SK-N-SH (cell line): ENCODE results near the gene ZKSCAN3. TPM values are rescaled to one million over a fixed set of nuclear protein-coding genes. Genes with fewer than 3 reads are reported as not detected.

ENCODE experiments used
- CTCF ChIA-PET: fragments of 300-600, 350-600 bp; formaldehyde crosslinking; extraction: SDS; loops from one replicate; lab custom pipeline; 2021; lab: Yijun Ruan, JAX
- POLR2A ChIA-PET: fragments of 350-600 bp; sonication (Branson Sonifier 250); formaldehyde crosslinking; extraction: SDS; loops from one replicate; lab custom pipeline; 2020; ENCODE audit warnings: antibody characterized with exemption, inconsistent platforms; lab: Yijun Ruan, JAX
- DNase-seq: peaks from one replicate; pipeline ENCODE4 v3.0.0; 2012
- H2AFZ ChIP-seq: fragments of 200-600 bp; sonication (generic); 2 replicates; pipeline ENCODE4 v1.8.1; 2016; ENCODE audit warnings: antibody characterized with exemption, mild to moderate bottlenecking, low read depth
- H3F3A ChIP-seq: fragments of 200-600 bp; sonication (generic); replicated peaks from 2 replicates; pipeline ENCODE3; 2016; ENCODE audit warnings: antibody characterized with exemption, mild to moderate bottlenecking; ENCODE audit not compliant: insufficient read depth
- H3K27ac ChIP-seq, 2 experiments: fragments of 200-500 bp in 1 of 2; fragments of 200-600 bp in 1 of 2; sonication (Bioruptor generic) in 1 of 2; sonication (generic), shearing (Covaris generic) in 1 of 2; 2 replicates each; pipeline versions ENCODE4 v1.5.1 to v1.6.1; 2014 to 2016; ENCODE audit warnings: low read depth in 2 of 2, inconsistent platforms in 1 of 2, low read length in 1 of 2, mild to moderate bottlenecking in 1 of 2, mixed read lengths in 1 of 2
- H3K27me3 ChIP-seq: fragments of 200-600 bp; sonication (generic), shearing (Covaris generic); 2 replicates; pipeline ENCODE4 v1.6.1; 2016; ENCODE audit warnings: mixed run types; ENCODE audit not compliant: insufficient read depth
- H3K36me3 ChIP-seq, 2 experiments: fragments of 200-500 bp in 1 of 2; fragments of 200-600 bp in 1 of 2; sonication (Bioruptor generic) in 1 of 2; sonication (generic) in 1 of 2; replicated peaks in 1 of 2; 2 replicates each; pipeline versions ENCODE3 to v1.5.1; 2014 to 2016; ENCODE audit warnings: low read length in 1 of 2, mild to moderate bottlenecking in 1 of 2; ENCODE audit not compliant: insufficient read depth in 2 of 2, control insufficient read depth in 1 of 2
- H3K4me1 ChIP-seq, 2 experiments: fragments of 200-500 bp in 1 of 2; fragments of 200-600 bp in 1 of 2; sonication (Bioruptor generic) in 1 of 2; sonication (generic), shearing (Covaris generic) in 1 of 2; 2 replicates each; pipeline versions ENCODE4 v1.5.1 to v1.6.1; 2014 to 2016; ENCODE audit warnings: low read depth in 1 of 2, low read length in 1 of 2, mixed run types in 1 of 2; ENCODE audit not compliant: insufficient read depth in 2 of 2, control insufficient read depth in 1 of 2
- H3K4me2 ChIP-seq: fragments of 200-600 bp; sonication (generic), shearing (Covaris generic); 2 replicates; pipeline ENCODE4 v1.6.1; 2017; ENCODE audit warnings: mixed run types
- H3K4me3 ChIP-seq, 2 experiments: fragments of 200-500 bp in 1 of 2; fragments of 200-600 bp in 1 of 2; sonication (Bioruptor generic) in 1 of 2; sonication (generic), shearing (Covaris generic) in 1 of 2; 2 replicates each; pipeline versions ENCODE4 v1.5.1 to v1.8.1; 2014 to 2016; ENCODE audit warnings: low read depth in 2 of 2, inconsistent platforms in 1 of 2, low read length in 1 of 2, mild to moderate bottlenecking in 1 of 2, mixed read lengths in 1 of 2, moderate library complexity in 1 of 2
- H3K79me2 ChIP-seq: fragments of 200-600 bp; sonication (generic); 2 replicates; pipeline ENCODE4 v1.8.1; 2017; ENCODE audit warnings: mild to moderate bottlenecking; ENCODE audit not compliant: insufficient read depth
- H3K9ac ChIP-seq: fragments of 200-600 bp; sonication (generic); 2 replicates; pipeline ENCODE4 v1.6.1; 2017; ENCODE audit warnings: mixed run types
- H3K9me2 ChIP-seq: fragments of 200-600 bp; sonication (generic); 2 replicates; pipeline ENCODE4 v1.6.1; 2017; ENCODE audit warnings: mixed run types
- H3K9me3 ChIP-seq: fragments of 200-600 bp; sonication (generic); 2 replicates; pipeline ENCODE4 v1.6.1; 2017; ENCODE audit warnings: mixed run types, mild to moderate bottlenecking, moderate library complexity
- H4K20me1 ChIP-seq: fragments of 200-600 bp; sonication (generic); 2 replicates; pipeline ENCODE4 v1.6.1; 2017; ENCODE audit warnings: mild to moderate bottlenecking, mixed run types; ENCODE audit not compliant: insufficient read depth
- CHD2 ChIP-seq: fragments of 150-350 bp; IDR thresholded peaks from 2 replicates; pipeline ENCODE4 v1.6.1; 2018; ENCODE audit warnings: low read length; ENCODE audit not compliant: partially characterized antibody
- ELF1 ChIP-seq: IDR thresholded peaks from 2 replicates; pipeline ENCODE4 v1.4.0; 2012
- FOSL2 ChIP-seq: IDR thresholded peaks from 2 replicates; pipeline ENCODE4 v1.4.0; 2012; ENCODE audit warnings: low read depth, mild to moderate bottlenecking, moderate library complexity, borderline replicate concordance
- FOXJ3 ChIP-seq: sonication (generic); formaldehyde crosslinking; IDR thresholded peaks from 2 replicates; pipeline ENCODE4 v1.5.1; 2020; ENCODE audit warnings: mild to moderate bottlenecking, missing genetic modification reagents
- FOXM1 ChIP-seq: IDR thresholded peaks from 2 replicates; pipeline ENCODE4 v1.4.0; 2012; ENCODE audit warnings: low read depth, mild to moderate bottlenecking
- GABPA ChIP-seq: IDR thresholded peaks from 2 replicates; pipeline ENCODE4 v1.4.0; 2012; ENCODE audit warnings: low read depth, mild to moderate bottlenecking
- GATA2 ChIP-seq: sonication (generic); formaldehyde crosslinking; IDR thresholded peaks from 2 replicates; pipeline ENCODE4 v1.5.0; 2020; ENCODE audit warnings: mild to moderate bottlenecking, missing genetic modification reagents
- JUND ChIP-seq: IDR thresholded peaks from 2 replicates; pipeline ENCODE4 v1.4.0; 2012
- MAX ChIP-seq: IDR thresholded peaks from 2 replicates; pipeline ENCODE4 v1.4.0; 2012; ENCODE audit warnings: low read depth
- MEF2A ChIP-seq: IDR thresholded peaks from 2 replicates; pipeline ENCODE4 v1.4.0; 2012; ENCODE audit warnings: low read depth, borderline replicate concordance
- MXI1 ChIP-seq: IDR thresholded peaks from 2 replicates; pipeline ENCODE4 v1.6.1; 2012; ENCODE audit warnings: mild to moderate bottlenecking, low read depth, low read length, improper control_type of control experiment
- NFIC ChIP-seq: IDR thresholded peaks from 2 replicates; pipeline ENCODE4 v1.4.0; 2012; ENCODE audit warnings: borderline replicate concordance
- NRF1 ChIP-seq: IDR thresholded peaks from 2 replicates; pipeline ENCODE4 v1.6.1; 2012; ENCODE audit warnings: low read depth, mild to moderate bottlenecking, low read length
- RFX5 ChIP-seq: IDR thresholded peaks from 2 replicates; pipeline ENCODE4 v1.6.1; 2012; ENCODE audit warnings: mild to moderate bottlenecking, improper control_type of control experiment, low read length
- RXRA ChIP-seq: IDR thresholded peaks from 2 replicates; pipeline ENCODE4 v1.4.0; 2012; ENCODE audit warnings: low read depth, mild to moderate bottlenecking, borderline replicate concordance
- SIN3A ChIP-seq: IDR thresholded peaks from 2 replicates; pipeline ENCODE4 v1.6.1; 2012; ENCODE audit warnings: low read depth, mild to moderate bottlenecking, low read length, moderate library complexity, borderline replicate concordance
- TAF1 ChIP-seq: IDR thresholded peaks from 2 replicates; pipeline ENCODE4 v1.6.1; 2012; ENCODE audit warnings: low read depth, mild to moderate bottlenecking, low read length, moderate library complexity, borderline replicate concordance
- TCF12 ChIP-seq: IDR thresholded peaks from 2 replicates; pipeline ENCODE4 v1.4.0; 2012
- USF1 ChIP-seq: IDR thresholded peaks from 2 replicates; pipeline ENCODE4 v1.4.0; 2012; ENCODE audit warnings: low read depth, borderline replicate concordance
- YY1 ChIP-seq: IDR thresholded peaks from 2 replicates; pipeline ENCODE4 v1.4.0; 2012; ENCODE audit warnings: low read depth, mild to moderate bottlenecking
- ZBTB33 ChIP-seq: IDR thresholded peaks from 2 replicates; pipeline ENCODE4 v1.4.0; 2012; ENCODE audit warnings: low read depth, borderline replicate concordance
- WGBS: methylation state at CpG from one replicate; pipeline ENCODE4 v1.1.6; 2017; ENCODE audit warnings: low lambda C conversion rate; 5-methylcytosine and 5-hydroxymethylcytosine counted together
- polyA plus RNA-seq, 3 experiments: library from polyadenylated mRNA; depleted of rRNA; stranded (reverse); fragments of >200 nt; gene quantifications; 2 replicates each; pipeline ENCODE4 v1.2.3, GENCODE V29; 2012
- TF ChIP-seq, protein P1 (sequence below): IDR thresholded peaks from 2 replicates; pipeline ENCODE4 v1.6.1; 2012; ENCODE audit warnings: mild to moderate bottlenecking, low read depth, low read length, moderate library complexity
- TF ChIP-seq, protein P2 (sequence below): fragments of 200-600 bp; sonication (generic); IDR thresholded peaks from 2 replicates; pipeline ENCODE4 v1.6.1; 2017; ENCODE audit warnings: antibody characterized with exemption, mild to moderate bottlenecking, moderate library complexity
- TF ChIP-seq, protein P3 (sequence below): IDR thresholded peaks from 2 replicates; pipeline ENCODE4; 2012

ZKSCAN3 gene
- polyA plus RNA-seq, 1 of the 3 experiments (the other 2 are of a cell fraction): 2.6 TPM

GRCh38 chr6:28335564-28336283, 14.0 kb upstream of the ZKSCAN3 start, which contains the start of gene ZSCAN31:
TSS of gene ZSCAN31 (minus strand) at chr6:28336148. CDS start at chr6:28329683, 6,465 bp downstream.
- WGBS: 1% methylated on average over 33 of the region's 35 CpGs
- DNase-seq: peak; percentile 81
- CTCF ChIA-PET: interaction anchor here (0.6 to 5.0 kb wide), 3 partner anchors 20 to 59 kb away, joined by 3 to 29 read pairs (median 3); partner anchors contain the start of gene PGBD1
- TF ChIP-seq TAF1 (peak; percentile 68), ZBTB33 (no peak), RFX5 (peak; percentile 87), ELF1 (no peak), MEF2A (no peak), RXRA (no peak), FOSL2 (peak; percentile 77), SIN3A (no peak), NRF1 (peak; percentile 72), TCF12 (peak; percentile 3; the same call in 1 of the 2 replicates), NFIC (peak; percentile 54; the same call in 1 of the 2 replicates), MAX (peak; percentile 29), CHD2 (peak; percentile 26), GABPA (peak; percentile 63), FOXM1 (no peak), USF1 (no peak), GATA2 (CRISPR knock-in tag) (0 out of 2 replicates have a peak, but pooled peaks have one; percentile 18), MXI1 (0 out of 2 replicates have a peak, but pooled peaks have one; percentile 16), FOXJ3 (no peak), YY1 (peak; percentile 26; the same call in 1 of the 2 replicates), JUND (peak; percentile 70)
- TF ChIP-seq, protein P1, sequence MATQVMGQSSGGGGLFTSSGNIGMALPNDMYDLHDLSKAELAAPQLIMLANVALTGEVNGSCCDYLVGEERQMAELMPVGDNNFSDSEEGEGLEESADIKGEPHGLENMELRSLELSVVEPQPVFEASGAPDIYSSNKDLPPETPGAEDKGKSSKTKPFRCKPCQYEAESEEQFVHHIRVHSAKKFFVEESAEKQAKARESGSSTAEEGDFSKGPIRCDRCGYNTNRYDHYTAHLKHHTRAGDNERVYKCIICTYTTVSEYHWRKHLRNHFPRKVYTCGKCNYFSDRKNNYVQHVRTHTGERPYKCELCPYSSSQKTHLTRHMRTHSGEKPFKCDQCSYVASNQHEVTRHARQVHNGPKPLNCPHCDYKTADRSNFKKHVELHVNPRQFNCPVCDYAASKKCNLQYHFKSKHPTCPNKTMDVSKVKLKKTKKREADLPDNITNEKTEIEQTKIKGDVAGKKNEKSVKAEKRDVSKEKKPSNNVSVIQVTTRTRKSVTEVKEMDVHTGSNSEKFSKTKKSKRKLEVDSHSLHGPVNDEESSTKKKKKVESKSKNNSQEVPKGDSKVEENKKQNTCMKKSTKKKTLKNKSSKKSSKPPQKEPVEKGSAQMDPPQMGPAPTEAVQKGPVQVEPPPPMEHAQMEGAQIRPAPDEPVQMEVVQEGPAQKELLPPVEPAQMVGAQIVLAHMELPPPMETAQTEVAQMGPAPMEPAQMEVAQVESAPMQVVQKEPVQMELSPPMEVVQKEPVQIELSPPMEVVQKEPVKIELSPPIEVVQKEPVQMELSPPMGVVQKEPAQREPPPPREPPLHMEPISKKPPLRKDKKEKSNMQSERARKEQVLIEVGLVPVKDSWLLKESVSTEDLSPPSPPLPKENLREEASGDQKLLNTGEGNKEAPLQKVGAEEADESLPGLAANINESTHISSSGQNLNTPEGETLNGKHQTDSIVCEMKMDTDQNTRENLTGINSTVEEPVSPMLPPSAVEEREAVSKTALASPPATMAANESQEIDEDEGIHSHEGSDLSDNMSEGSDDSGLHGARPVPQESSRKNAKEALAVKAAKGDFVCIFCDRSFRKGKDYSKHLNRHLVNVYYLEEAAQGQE: no peak
- TF ChIP-seq, protein P2, sequence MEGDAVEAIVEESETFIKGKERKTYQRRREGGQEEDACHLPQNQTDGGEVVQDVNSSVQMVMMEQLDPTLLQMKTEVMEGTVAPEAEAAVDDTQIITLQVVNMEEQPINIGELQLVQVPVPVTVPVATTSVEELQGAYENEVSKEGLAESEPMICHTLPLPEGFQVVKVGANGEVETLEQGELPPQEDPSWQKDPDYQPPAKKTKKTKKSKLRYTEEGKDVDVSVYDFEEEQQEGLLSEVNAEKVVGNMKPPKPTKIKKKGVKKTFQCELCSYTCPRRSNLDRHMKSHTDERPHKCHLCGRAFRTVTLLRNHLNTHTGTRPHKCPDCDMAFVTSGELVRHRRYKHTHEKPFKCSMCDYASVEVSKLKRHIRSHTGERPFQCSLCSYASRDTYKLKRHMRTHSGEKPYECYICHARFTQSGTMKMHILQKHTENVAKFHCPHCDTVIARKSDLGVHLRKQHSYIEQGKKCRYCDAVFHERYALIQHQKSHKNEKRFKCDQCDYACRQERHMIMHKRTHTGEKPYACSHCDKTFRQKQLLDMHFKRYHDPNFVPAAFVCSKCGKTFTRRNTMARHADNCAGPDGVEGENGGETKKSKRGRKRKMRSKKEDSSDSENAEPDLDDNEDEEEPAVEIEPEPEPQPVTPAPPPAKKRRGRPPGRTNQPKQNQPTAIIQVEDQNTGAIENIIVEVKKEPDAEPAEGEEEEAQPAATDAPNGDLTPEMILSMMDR: no peak
- TF ChIP-seq, protein P3, sequence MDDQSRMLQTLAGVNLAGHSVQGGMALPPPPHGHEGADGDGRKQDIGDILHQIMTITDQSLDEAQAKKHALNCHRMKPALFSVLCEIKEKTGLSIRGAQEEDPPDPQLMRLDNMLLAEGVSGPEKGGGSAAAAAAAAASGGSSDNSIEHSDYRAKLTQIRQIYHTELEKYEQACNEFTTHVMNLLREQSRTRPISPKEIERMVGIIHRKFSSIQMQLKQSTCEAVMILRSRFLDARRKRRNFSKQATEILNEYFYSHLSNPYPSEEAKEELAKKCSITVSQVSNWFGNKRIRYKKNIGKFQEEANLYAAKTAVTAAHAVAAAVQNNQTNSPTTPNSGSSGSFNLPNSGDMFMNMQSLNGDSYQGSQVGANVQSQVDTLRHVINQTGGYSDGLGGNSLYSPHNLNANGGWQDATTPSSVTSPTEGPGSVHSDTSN: peak; percentile 27

More at GRCh38 chr6:28335564-28336283, 14.0 kb upstream of the ZKSCAN3 start, which contains the start of gene ZSCAN31:
- Histone ChIP-seq H3K4me1 (peaks cover 0 to 7% of the 10 kb centered on the region in 2 experiments; a peak in 2 of 4 replicates), H4K20me1 (no peaks in the 10 kb centered on the region), H3K4me3 (peak within 1 kb of the TSS; percentile 74 to 93), H3K9me3 (no peaks in the 10 kb centered on the region), H3K27me3 (no peaks in the 10 kb centered on the region), H3K9me2 (no peaks in the 10 kb centered on the region), H3K4me2 (peak within 1 kb of the TSS; percentile 87), H2AFZ (peak within 1 kb of the TSS; percentile 84), H3K36me3 (no peaks in the 10 kb centered on the region), H3K79me2 (no peaks in the 10 kb centered on the region), H3K9ac (peak within 1 kb of the TSS; percentile 70; the same call in 1 of the 2 replicates), H3F3A (peaks cover 11% of the 10 kb centered on the region), H3K27ac (peak within 1 kb of the TSS; percentile 92 to 99)
- POLR2A ChIA-PET: interaction anchor here (0.6 to 3.2 kb wide), 18 partner anchors 9 to 528 kb away, joined by 3 to 14 read pairs (median 4); partner anchors contain the start of genes PGBD1, ZKSCAN3, ZKSCAN8 and ZSCAN26
